Ishikawa (cell line): Measurements from ENCODE around the gene CLBA1.

Experiments used
- CREB1 ChIP-seq: IDR thresholded peaks from 2 replicates; pipeline ENCODE4 v1.6.1; 2012; ENCODE audit warnings: low read depth
- EP300 ChIP-seq: IDR thresholded peaks from 2 replicates; pipeline ENCODE4 v1.6.1; 2012; ENCODE audit warnings: borderline replicate concordance
- FOXM1 ChIP-seq: IDR thresholded peaks from 2 replicates; pipeline ENCODE4 v1.6.1; 2012; ENCODE audit warnings: low read depth, borderline replicate concordance
- TCF12 ChIP-seq: IDR thresholded peaks from 2 replicates; pipeline ENCODE4 v1.6.1; 2012; ENCODE audit warnings: low read depth
- TEAD4 ChIP-seq: IDR thresholded peaks from 2 replicates; pipeline ENCODE4 v1.6.1; 2012
- YY1 ChIP-seq: IDR thresholded peaks from 2 replicates; pipeline ENCODE4 v1.6.1; 2012; ENCODE audit warnings: low read depth
- ZBTB7A ChIP-seq: IDR thresholded peaks from 2 replicates; pipeline ENCODE4 v1.6.1; 2012; ENCODE audit warnings: low read depth
- TF ChIP-seq, protein P1 (sequence below): IDR thresholded peaks from 2 replicates; pipeline ENCODE4 v1.6.1; 2012

DNA sequence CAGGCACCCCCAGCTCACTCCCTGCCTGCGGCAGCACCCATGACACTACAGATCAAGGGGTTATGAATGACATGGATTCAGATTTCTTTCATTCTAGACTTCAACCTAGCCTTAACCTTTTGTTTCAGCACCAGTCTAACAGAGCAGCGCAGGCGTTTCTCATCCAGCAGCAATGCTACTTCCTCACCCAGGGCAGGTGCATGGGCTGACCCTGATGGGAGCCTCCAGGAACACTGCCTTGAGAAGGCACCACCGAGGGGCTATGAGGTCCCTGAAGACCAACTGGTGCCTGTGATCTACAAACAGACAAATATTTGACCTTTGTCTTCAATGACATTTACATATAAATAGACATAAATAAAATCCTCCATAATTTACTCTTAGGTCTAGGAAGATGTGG, 24.5 kb downstream of the CLBA1 start:
- TF ChIP-seq ZBTB7A, result no peak
- TF ChIP-seq TEAD4, result no peak
- TF ChIP-seq CREB1, result no peak
- no peak for TF ChIP-seq EP300
- no peak for TF ChIP-seq FOXM1
- TF ChIP-seq, protein P1, sequence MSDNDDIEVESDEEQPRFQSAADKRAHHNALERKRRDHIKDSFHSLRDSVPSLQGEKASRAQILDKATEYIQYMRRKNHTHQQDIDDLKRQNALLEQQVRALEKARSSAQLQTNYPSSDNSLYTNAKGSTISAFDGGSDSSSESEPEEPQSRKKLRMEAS, result no peak
- no peak for TF ChIP-seq TCF12
- TF ChIP-seq YY1, result no peak
